KMS-11 (cell line): ENCODE results near the gene RALGAPA2.

Source experiments
- H2AFZ ChIP-seq: fragments of 200-600 bp; sonication (generic); 2 replicates; pipeline ENCODE4 v1.6.1; 2016; ENCODE audit warnings: antibody characterized with exemption, mixed run types, low read depth
- H3K27ac ChIP-seq: fragments of 200-600 bp; sonication (generic); 2 replicates; pipeline ENCODE4 v1.6.1; 2016; ENCODE audit warnings: mild to moderate bottlenecking, mixed run types
- H3K27me3 ChIP-seq: fragments of 200-600 bp; sonication (generic); 2 replicates; pipeline ENCODE4 v1.6.1; 2017; ENCODE audit warnings: mild to moderate bottlenecking, low read depth, mixed run types, moderate library complexity; ENCODE audit not compliant: insufficient read depth
- H3K36me3 ChIP-seq: fragments of 200-600 bp; sonication (generic); 2 replicates; pipeline ENCODE4 v1.6.1; 2017; ENCODE audit warnings: mild to moderate bottlenecking, mixed run types; ENCODE audit not compliant: insufficient read depth
- H3K4me1 ChIP-seq: fragments of 200-600 bp; sonication (generic); 2 replicates; pipeline ENCODE4 v1.6.1; 2016; ENCODE audit warnings: mild to moderate bottlenecking, low read depth, mixed run types; ENCODE audit not compliant: poor library complexity, severe bottlenecking
- H3K4me2 ChIP-seq: fragments of 200-600 bp; sonication (generic); 2 replicates; pipeline ENCODE4 v1.7.0; 2016; ENCODE audit warnings: mild to moderate bottlenecking, mixed run types
- H3K4me3 ChIP-seq: fragments of 200-600 bp; sonication (generic); IDR thresholded peaks from 2 replicates; pipeline ENCODE4 v1.6.1; 2017; ENCODE audit warnings: low read depth, low read length, mixed read lengths; ENCODE audit not compliant: insufficient read depth
- H3K79me2 ChIP-seq: fragments of 200-600 bp; sonication (generic); 2 replicates; pipeline ENCODE4 v1.6.1; 2016; ENCODE audit warnings: low read depth, mixed run types; ENCODE audit not compliant: insufficient read depth
- H3K9ac ChIP-seq: fragments of 200-600 bp; sonication (generic); 2 replicates; pipeline ENCODE4 v1.6.1; 2016; ENCODE audit warnings: mild to moderate bottlenecking, mixed run types
- H4K20me1 ChIP-seq: fragments of 200-600 bp; sonication (generic); 2 replicates; pipeline ENCODE4 v1.6.1; 2016; ENCODE audit warnings: mild to moderate bottlenecking, mixed run types; ENCODE audit not compliant: insufficient read depth
- TF ChIP-seq, protein P1 (sequence below): fragments of 200-600 bp; sonication (generic); conservative IDR thresholded peaks from 2 replicates; pipeline ENCODE4 v1.6.1; 2017; ENCODE audit warnings: low read depth, mild to moderate bottlenecking, antibody characterized with exemption, low read length, moderate library complexity, mixed read lengths

Gene RALGAPA2

DNA sequence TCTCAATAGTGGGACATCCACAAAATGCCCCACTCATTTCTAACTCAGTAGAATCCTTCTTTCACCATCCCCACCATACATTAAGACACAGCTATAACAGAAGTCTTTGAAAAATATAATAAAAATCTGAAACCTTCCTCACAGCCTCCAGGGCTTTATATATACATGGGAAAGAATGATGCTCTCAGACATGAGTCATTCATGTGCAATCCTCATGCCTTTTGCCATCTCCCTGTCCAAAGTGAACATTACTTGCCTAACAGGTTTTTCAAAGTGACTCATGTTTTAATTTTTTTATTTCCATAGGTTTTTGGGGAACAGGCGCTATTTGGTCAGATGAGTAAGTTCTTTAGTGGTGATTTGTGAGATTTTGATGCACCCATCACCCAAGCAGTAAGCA lies 162.7 kb downstream of the RALGAPA2 start:
- Histone ChIP-seq H3K79me2 (no peaks in the 10 kb centered on the region), H3K4me2 (no peak overlapping the region), H3K36me3 (no peaks in the 10 kb centered on the region), H3K27ac (no peak overlapping the region), H3K4me3 (no peak overlapping the region), H3K4me1 (peaks cover 25% of the 10 kb centered on the region), H4K20me1 (no peaks in the 10 kb centered on the region), H3K27me3 (no peaks in the 10 kb centered on the region), H3K9ac (no peak overlapping the region), H2AFZ (no peak overlapping the region)
- TF ChIP-seq, protein P1, sequence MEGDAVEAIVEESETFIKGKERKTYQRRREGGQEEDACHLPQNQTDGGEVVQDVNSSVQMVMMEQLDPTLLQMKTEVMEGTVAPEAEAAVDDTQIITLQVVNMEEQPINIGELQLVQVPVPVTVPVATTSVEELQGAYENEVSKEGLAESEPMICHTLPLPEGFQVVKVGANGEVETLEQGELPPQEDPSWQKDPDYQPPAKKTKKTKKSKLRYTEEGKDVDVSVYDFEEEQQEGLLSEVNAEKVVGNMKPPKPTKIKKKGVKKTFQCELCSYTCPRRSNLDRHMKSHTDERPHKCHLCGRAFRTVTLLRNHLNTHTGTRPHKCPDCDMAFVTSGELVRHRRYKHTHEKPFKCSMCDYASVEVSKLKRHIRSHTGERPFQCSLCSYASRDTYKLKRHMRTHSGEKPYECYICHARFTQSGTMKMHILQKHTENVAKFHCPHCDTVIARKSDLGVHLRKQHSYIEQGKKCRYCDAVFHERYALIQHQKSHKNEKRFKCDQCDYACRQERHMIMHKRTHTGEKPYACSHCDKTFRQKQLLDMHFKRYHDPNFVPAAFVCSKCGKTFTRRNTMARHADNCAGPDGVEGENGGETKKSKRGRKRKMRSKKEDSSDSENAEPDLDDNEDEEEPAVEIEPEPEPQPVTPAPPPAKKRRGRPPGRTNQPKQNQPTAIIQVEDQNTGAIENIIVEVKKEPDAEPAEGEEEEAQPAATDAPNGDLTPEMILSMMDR, result no peak

DNA sequence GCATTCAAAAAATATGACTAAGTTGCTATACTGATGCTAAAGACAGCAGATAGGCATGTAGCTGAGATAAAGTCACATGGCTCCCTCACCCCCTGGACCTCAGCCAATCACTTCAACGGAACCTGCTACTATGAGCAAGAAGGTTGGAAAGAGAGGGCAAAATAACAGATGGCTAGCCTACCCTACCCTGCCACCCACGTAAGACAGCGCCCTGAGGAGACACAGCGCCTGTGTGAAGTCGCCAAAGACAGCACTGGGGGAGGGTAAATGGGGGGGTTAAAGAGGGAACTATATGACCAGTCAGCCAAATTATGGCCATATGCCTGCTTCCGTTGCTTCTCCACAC lies 163.2 kb downstream of the RALGAPA2 start:
- no peak overlapping the region for H3K4me3 ChIP-seq
- TF ChIP-seq, protein P1, result no peak
- H3K27me3 ChIP-seq, result no peaks in the 10 kb centered on the region
- no peak overlapping the region for H2AFZ ChIP-seq
- no peaks in the 10 kb centered on the region for H4K20me1 ChIP-seq
- no peaks in the 10 kb centered on the region for H3K79me2 ChIP-seq
- H3K36me3 ChIP-seq, result no peaks in the 10 kb centered on the region
- no peak overlapping the region for H3K4me2 ChIP-seq
- H3K4me1 ChIP-seq, result peaks cover 25% of the 10 kb centered on the region
- H3K27ac ChIP-seq, result no peak overlapping the region
- no peak overlapping the region for H3K9ac ChIP-seq

DNA sequence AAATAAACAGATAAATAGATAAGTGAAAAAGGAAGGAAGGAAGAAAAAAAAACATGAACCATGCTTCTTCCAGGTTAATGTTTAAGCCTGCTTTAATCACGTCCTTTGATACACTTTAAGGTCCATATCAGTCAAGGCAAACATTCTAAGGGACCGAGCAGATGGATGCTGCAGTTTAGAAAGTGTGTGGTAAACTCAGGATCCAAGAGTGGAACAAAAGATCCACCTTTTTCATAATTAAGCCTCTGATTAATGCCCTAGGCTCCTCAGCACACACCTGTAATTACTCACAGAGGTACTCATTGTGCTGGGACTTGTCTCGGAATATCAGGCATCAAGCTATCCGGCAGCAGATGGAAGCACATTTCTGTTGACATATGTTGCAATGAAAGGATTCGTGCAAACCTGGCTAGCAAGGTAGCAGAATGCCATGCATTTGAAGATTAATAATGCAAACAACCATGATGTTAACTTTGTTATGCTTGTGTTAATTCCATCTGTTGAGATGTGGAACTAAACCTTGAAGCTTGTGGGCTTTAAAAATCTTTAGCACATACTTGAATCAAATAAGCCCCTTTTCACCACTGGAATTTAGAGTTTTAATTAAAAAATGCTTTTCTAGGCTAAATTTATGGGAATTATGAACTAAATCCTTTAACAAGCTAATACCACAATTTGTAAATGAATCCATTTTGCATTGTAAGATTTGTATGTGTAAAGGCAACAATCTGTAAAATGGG lies 163.7 kb downstream of the RALGAPA2 start:
- no peaks in the 10 kb centered on the region for H4K20me1 ChIP-seq
- no peak overlapping the region for H3K9ac ChIP-seq
- no peaks in the 10 kb centered on the region for H3K27me3 ChIP-seq
- H3K4me3 ChIP-seq, result no peak overlapping the region
- peaks cover 25% of the 10 kb centered on the region for H3K4me1 ChIP-seq
- TF ChIP-seq, protein P1, result no peak
- no peaks in the 10 kb centered on the region for H3K79me2 ChIP-seq
- no peak overlapping the region for H3K27ac ChIP-seq
- no peak overlapping the region for H2AFZ ChIP-seq
- H3K4me2 ChIP-seq, result no peak overlapping the region
- no peaks in the 10 kb centered on the region for H3K36me3 ChIP-seq

DNA sequence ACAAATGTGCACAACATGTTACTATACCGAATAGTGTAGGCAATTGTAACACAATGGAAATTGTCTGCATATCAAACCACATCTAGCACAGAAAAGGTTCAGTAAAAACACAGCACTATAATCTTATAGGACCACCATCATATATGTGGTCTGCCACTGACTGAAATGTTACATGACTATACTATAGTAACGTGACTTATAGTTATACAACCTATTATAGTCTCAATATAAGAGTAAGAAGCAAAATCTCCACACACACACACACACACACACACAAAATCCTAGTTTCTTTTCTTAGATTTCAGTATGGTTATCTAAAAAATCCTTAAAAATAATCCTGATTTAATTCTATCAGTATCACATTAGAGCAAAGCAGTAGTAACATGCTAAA lies 164.6 kb downstream of the RALGAPA2 start:
- Histone ChIP-seq H3K79me2 (no peaks in the 10 kb centered on the region), H3K27me3 (no peaks in the 10 kb centered on the region), H2AFZ (no peak overlapping the region), H3K36me3 (no peaks in the 10 kb centered on the region), H4K20me1 (no peaks in the 10 kb centered on the region), H3K4me3 (no peak overlapping the region), H3K9ac (no peak overlapping the region), H3K27ac (no peak overlapping the region), H3K4me1 (peaks cover 25% of the 10 kb centered on the region), H3K4me2 (no peak overlapping the region)
- TF ChIP-seq, protein P1, result no peak
